ENCODE data around the gene PCDHB5. TPM values are rescaled to one million over a fixed set of nuclear protein-coding genes. Genes with fewer than 3 reads are reported as not detected.

The PCDHB5 gene
- total RNA-seq, 1 experiment from 2014 or later: 2.9 TPM

DNA sequence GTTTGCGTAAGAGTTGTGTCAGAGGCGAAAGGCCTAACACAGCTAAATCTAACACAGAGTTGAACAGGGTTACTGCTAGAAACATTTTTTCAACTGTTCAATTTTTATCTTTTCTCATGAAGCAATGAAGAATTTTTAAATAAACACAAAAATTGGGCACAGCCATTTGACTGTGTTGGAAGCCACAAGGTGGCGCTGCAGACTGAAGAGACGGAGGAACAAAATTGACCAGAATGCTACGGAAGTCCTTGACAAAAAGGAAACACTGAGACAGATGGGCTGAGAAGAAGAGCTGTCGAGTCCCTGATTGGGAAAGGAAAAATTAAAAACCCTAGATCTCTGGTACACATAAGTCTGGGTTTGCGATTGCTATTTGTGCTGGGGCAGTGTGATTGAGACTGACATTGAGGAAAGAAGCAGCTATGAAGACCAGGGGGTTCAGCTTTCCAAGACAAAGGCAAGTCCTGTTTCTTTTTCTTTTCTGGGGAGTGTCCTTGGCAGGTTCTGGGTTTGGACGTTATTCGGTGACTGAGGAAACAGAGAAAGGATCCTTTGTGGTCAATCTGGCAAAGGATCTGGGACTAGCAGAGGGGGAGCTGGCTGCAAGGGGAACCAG, 52.0 kb downstream of the PCDHB5 start, which contains the start of gene PCDHB9:
Gene PCDHB9, plus strand, starts transcription at position 265 of the 616 bp plus-strand sequence. Its CDS starts 158 bp downstream, at position 423.
- WGBS (ENCODE audit: extremely low coverage, insufficient read length, low lambda C conversion rate): no CpG with 5 or more reads among the region's 9 CpGs
- Histone ChIP-seq H3K4me2 (ENCODE audit: insufficient read depth, insufficient read length, low read length) (no peak within 1 kb of the TSS), H2AK5ac (ENCODE audit: insufficient read length, low read length) (no peak within 1 kb of the TSS), H2BK120ac (ENCODE audit: low read depth, low read length, poor library complexity, severe bottlenecking) (no peak within 1 kb of the TSS), H3K27me3 (ENCODE audit: insufficient read depth, low read length) (no peaks in the 10 kb centered on the region), H2AFZ (ENCODE audit: low read length) (peak within 1 kb of the TSS; percentile 94), H3K56ac (ENCODE audit: insufficient read length, low read depth, low read length) (no peak within 1 kb of the TSS), H2BK5ac (ENCODE audit: insufficient read length, low read length) (no peak within 1 kb of the TSS), H3K23me2 (ENCODE audit: insufficient read length, low read depth, low read length, poor library complexity, severe bottlenecking) (no peaks in the 10 kb centered on the region), H3K9ac (ENCODE audit: extremely low read depth, insufficient read length, low read length) (no peak within 1 kb of the TSS), H4K91ac (ENCODE audit: insufficient read length, low read depth, low read length) (no peak within 1 kb of the TSS), H3K14ac (ENCODE audit: insufficient read depth, low read length) (no peak within 1 kb of the TSS), H4K20me1 (ENCODE audit: control insufficient read depth, insufficient read depth, insufficient read length) (no peaks in the 10 kb centered on the region), H4K5ac (ENCODE audit: insufficient read length, low read depth, low read length) (no peak within 1 kb of the TSS), H3K4me1 (ENCODE audit: insufficient read depth, low read length) (no peaks in the 10 kb centered on the region), H2BK15ac (ENCODE audit: low read depth, low read length) (no peak within 1 kb of the TSS), H3K9me3 (ENCODE audit: control insufficient read depth, low read depth, low read length) (no peaks in the 10 kb centered on the region), H3K79me2 (ENCODE audit: insufficient read depth, low read length) (no peaks in the 10 kb centered on the region), H3K27ac (ENCODE audit: insufficient read length, low read depth, low read length) (no peak within 1 kb of the TSS), H3K4ac (ENCODE audit: low read depth, low read length) (no peak within 1 kb of the TSS), H3K79me1 (ENCODE audit: insufficient read depth, low read depth, low read length, poor library complexity, severe bottlenecking) (no peaks in the 10 kb centered on the region), H4K8ac (replicated peaks; ENCODE audit: insufficient read length, low read depth, low read length) (no peak within 1 kb of the TSS), H3K23ac (ENCODE audit: insufficient read length, low read depth, low read length) (no peak within 1 kb of the TSS), H3K18ac (ENCODE audit: insufficient read length, low read depth, low read length) (no peak within 1 kb of the TSS), H3T11ph (ENCODE audit: low read length) (no peak within 1 kb of the TSS), H2BK20ac (ENCODE audit: low read depth, low read length, poor library complexity, severe bottlenecking) (no peak within 1 kb of the TSS), H2BK12ac (ENCODE audit: insufficient read length, low read depth, low read length) (no peak within 1 kb of the TSS)
- peaks cover 13 to 33% (median 17%) of the 10 kb centered on the region in 3 experiments for H3K36me3 Mint-ChIP-seq (ENCODE audit: insufficient read depth in 1 of 3, low read depth in 3 of 3)
- peak within 1 kb of the TSS in 1 of 2 experiments; percentile 50; a peak in 2 of 5 replicates for H3K4me3 Mint-ChIP-seq
- H3K27ac Mint-ChIP-seq: peak within 1 kb of the TSS in 1 of 3 experiments; percentile 89; a peak in 1 of 7 replicates
- H3K27me3 Mint-ChIP-seq (ENCODE audit: low read depth): no peaks in the 10 kb centered on the region; the same call in none of the 2 replicates
- peak; percentile 59 for DNase-seq
- peaks cover 7 to 15% of the 10 kb centered on the region in 2 experiments for H3K4me1 Mint-ChIP-seq
- TF ChIP-seq CTCF (conservative IDR thresholded peaks at IDR 0.05): peak; percentile 88
- H3K9me3 Mint-ChIP-seq: peaks cover 29 to 35% of the 10 kb centered on the region in 2 experiments

Other genes starting within 250 kb of the PCDHB5 start
- 8.0 and 8.7 TPM in 2 replicates for gene PCDHAC1, start 208.9 kb upstream of the PCDHB5 start, total RNA-seq (2021)
- gene PCDHAC2, start 168.7 kb upstream of the PCDHB5 start, total RNA-seq (2021): 4.8 and 5.4 TPM in 2 replicates
- 0.07 and 0.11 TPM in 2 replicates for gene PCDHB1, start 83.8 kb upstream of the PCDHB5 start, total RNA-seq (2021)
- gene PCDHB2, start 40.6 kb upstream of the PCDHB5 start, total RNA-seq (2021): 26.3 and 27.7 TPM in 2 replicates
- gene PCDHB3, start 34.7 kb upstream of the PCDHB5 start, total RNA-seq (2021): 2.0 and 2.3 TPM in 2 replicates
- 1.3 and 1.6 TPM in 2 replicates for gene PCDHB4, start 13.4 kb upstream of the PCDHB5 start, total RNA-seq (2021)
- gene PCDHB6, start 14.9 kb downstream of the PCDHB5 start, total RNA-seq (2021): 0.22 TPM in 1 of 2 replicates, not detected in the other
- 0.42 and 0.52 TPM in 2 replicates for gene PCDHB7, start 37.4 kb downstream of the PCDHB5 start, total RNA-seq (2021)
- gene PCDHB8, start 42.6 kb downstream of the PCDHB5 start, total RNA-seq (2021): 0.57 and 0.86 TPM in 2 replicates
- gene PCDHB16, start 47.2 kb downstream of the PCDHB5 start, total RNA-seq (2021): 6.5 and 8.0 TPM in 2 replicates
- 2.6 and 2.9 TPM in 2 replicates for gene PCDHB9, start 52.0 kb downstream of the PCDHB5 start, total RNA-seq (2021)
- gene PCDHB10, start 57.1 kb downstream of the PCDHB5 start, total RNA-seq (2021): 1.5 and 1.6 TPM in 2 replicates
- 1.9 and 2.0 TPM in 2 replicates for gene PCDHB11, start 64.4 kb downstream of the PCDHB5 start, total RNA-seq (2021)
- gene PCDHB12, start 73.5 kb downstream of the PCDHB5 start, total RNA-seq (2021): 2.3 and 3.1 TPM in 2 replicates
- 1.5 and 1.7 TPM in 2 replicates for gene PCDHB13, start 78.7 kb downstream of the PCDHB5 start, total RNA-seq (2021)
- 1.5 and 2.4 TPM in 2 replicates for gene PCDHB14, start 88.1 kb downstream of the PCDHB5 start, total RNA-seq (2021)
- 5.2 and 7.0 TPM in 2 replicates for gene PCDHB15, start 110.2 kb downstream of the PCDHB5 start, total RNA-seq (2021)
- not detected in 2 replicates for gene SLC25A2, start 168.8 kb downstream of the PCDHB5 start, total RNA-seq (2021)
- 90.3 TPM in 2 replicates for gene TAF7, start 185.6 kb downstream of the PCDHB5 start, total RNA-seq (2021)
- 0.63 and 0.72 TPM in 2 replicates for gene PCDHGA1, start 195.3 kb downstream of the PCDHB5 start, total RNA-seq (2021)
- 0.90 and 1.1 TPM in 2 replicates for gene PCDHGA2, start 203.6 kb downstream of the PCDHB5 start, total RNA-seq (2021)
- 0.88 and 0.94 TPM in 2 replicates for gene PCDHGA3, start 208.6 kb downstream of the PCDHB5 start, total RNA-seq (2021)
- 5.0 and 5.2 TPM in 2 replicates for gene PCDHGB1, start 214.9 kb downstream of the PCDHB5 start, total RNA-seq (2021)
- gene PCDHGA4, start 219.8 kb downstream of the PCDHB5 start, total RNA-seq (2021): 2.3 and 2.6 TPM in 2 replicates
- gene PCDHGB2, start 224.8 kb downstream of the PCDHB5 start, total RNA-seq (2021): 3.2 and 3.8 TPM in 2 replicates
- 1.1 and 1.3 TPM in 2 replicates for gene PCDHGA5, start 229.0 kb downstream of the PCDHB5 start, total RNA-seq (2021)
- 1.6 and 1.7 TPM in 2 replicates for gene PCDHGB3, start 235.0 kb downstream of the PCDHB5 start, total RNA-seq (2021)
- 1.5 and 1.7 TPM in 2 replicates for gene PCDHGA6, start 238.7 kb downstream of the PCDHB5 start, total RNA-seq (2021)
- 0.83 and 0.88 TPM in 2 replicates for gene PCDHGA7, start 247.5 kb downstream of the PCDHB5 start, total RNA-seq (2021)

Measured in H9 (cell line).